Endothelial cell of umbilical vein (primary cell): Measurements from ENCODE around the gene PIGQ.
A peak's percentile ranks its signal among the peaks of the same experiment; 100 is the strongest.

ENCODE experiments used
- FOS ChIP-seq: IDR thresholded peaks from 2 replicates; pipeline ENCODE4 v1.6.1; 2011; ENCODE audit warnings: mild to moderate bottlenecking, low read length, moderate library complexity, borderline replicate concordance; ENCODE audit not compliant: insufficient read depth
- POLR2A ChIP-seq: IDR thresholded peaks from 2 replicates; pipeline ENCODE4 v1.6.1; 2012; ENCODE audit warnings: low read depth, mild to moderate bottlenecking, control low read depth, low read length
- TF ChIP-seq, protein P1 (sequence below), 2 donors: IDR thresholded peaks; 1 replicate in 1 of 2; 2 replicates in 1 of 2; pipeline ENCODE4 v1.5.1; 2011; ENCODE audit warnings: low read length in 2 of 2, mild to moderate bottlenecking in 2 of 2, moderate library complexity in 2 of 2, control low read depth in 1 of 2, inconsistent platforms in 1 of 2, low read depth in 1 of 2; ENCODE audit not compliant: insufficient read depth in 1 of 2; ENCODE audit errors: extremely low read depth in 1 of 2

DNA sequence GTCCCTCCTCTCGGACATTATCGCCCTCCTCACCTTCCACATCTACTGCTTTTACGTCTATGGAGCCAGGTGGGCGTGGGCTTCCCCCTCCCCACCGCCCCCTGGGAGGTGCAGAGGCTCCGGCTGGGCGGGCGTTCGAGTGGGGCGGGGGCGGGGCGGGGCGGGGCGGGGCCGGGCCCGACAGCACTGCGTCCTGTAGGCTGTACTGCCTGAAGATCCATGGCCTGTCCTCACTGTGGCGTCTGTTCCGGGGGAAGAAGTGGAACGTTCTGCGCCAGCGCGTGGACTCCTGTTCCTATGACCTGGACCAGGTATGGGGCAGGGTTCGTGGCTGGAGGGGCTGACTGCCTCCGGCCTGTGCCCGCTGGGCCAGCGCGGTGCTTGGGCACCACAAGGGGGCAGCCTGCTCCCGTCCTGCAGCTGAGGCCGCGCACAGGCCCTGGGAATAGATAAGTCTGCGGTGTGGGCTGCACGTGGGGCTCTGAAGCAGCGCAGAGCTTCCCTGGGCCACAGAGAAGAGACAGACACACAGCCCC is 9.2 kb downstream of the PIGQ start:
- no peak for TF ChIP-seq POLR2A
- TF ChIP-seq, protein P1, sequence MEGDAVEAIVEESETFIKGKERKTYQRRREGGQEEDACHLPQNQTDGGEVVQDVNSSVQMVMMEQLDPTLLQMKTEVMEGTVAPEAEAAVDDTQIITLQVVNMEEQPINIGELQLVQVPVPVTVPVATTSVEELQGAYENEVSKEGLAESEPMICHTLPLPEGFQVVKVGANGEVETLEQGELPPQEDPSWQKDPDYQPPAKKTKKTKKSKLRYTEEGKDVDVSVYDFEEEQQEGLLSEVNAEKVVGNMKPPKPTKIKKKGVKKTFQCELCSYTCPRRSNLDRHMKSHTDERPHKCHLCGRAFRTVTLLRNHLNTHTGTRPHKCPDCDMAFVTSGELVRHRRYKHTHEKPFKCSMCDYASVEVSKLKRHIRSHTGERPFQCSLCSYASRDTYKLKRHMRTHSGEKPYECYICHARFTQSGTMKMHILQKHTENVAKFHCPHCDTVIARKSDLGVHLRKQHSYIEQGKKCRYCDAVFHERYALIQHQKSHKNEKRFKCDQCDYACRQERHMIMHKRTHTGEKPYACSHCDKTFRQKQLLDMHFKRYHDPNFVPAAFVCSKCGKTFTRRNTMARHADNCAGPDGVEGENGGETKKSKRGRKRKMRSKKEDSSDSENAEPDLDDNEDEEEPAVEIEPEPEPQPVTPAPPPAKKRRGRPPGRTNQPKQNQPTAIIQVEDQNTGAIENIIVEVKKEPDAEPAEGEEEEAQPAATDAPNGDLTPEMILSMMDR (IDR thresholded peaks at IDR 0.05; ENCODE audit: extremely low read depth in 1 of 2, insufficient read depth in 1 of 2, low read depth in 1 of 2, low read length in 2 of 2), result peak; percentile 95 to 98
- no peak for TF ChIP-seq FOS
